Nucleus accumbens (tissue), 56 donors: ENCODE measurements around the gene ATXN7L2.

ENCODE experiments used
- DNase-seq, 56 donors: peaks; one replicate each; lab custom pipeline; 2025; lab: John Stamatoyannopoulos, UW

ATXN7L2 gene

GRCh38 chr1:109521002-109521951, 37.6 kb downstream of the ATXN7L2 start:
- no peak for DNase-seq

GRCh38 chr1:109522026-109522425, 38.3 kb downstream of the ATXN7L2 start:
- DNase-seq: no peak

- no peak for DNase-seq
Observed at GRCh38 chr1:109523706-109524105, 40.0 kb downstream of the ATXN7L2 start.

GRCh38 chr1:109527098-109527811, 43.5 kb downstream of the ATXN7L2 start:
- DNase-seq: no peak

- DNase-seq: no peak
Observed at GRCh38 chr1:109527846-109528695, 44.4 kb downstream of the ATXN7L2 start.

GRCh38 chr1:109528712-109529111, 45.0 kb downstream of the ATXN7L2 start:
- DNase-seq: no peak

- DNase-seq: peak in 6 of 56 donors; percentile 21 to 70 (median 66)
Observed at GRCh38 chr1:109529881-109530456, 46.3 kb downstream of the ATXN7L2 start.

GRCh38 chr1:109530457-109531087, 46.9 kb downstream of the ATXN7L2 start:
- peak in 37 of 56 donors; percentile 16 to 76 (median 41) for DNase-seq

GRCh38 chr1:109531380-109531779, 47.7 kb downstream of the ATXN7L2 start:
- DNase-seq: no peak

- DNase-seq: no peak
Observed at GRCh38 chr1:109531826-109532364, 48.2 kb downstream of the ATXN7L2 start.

GRCh38 chr1:109532365-109533136, 48.8 kb downstream of the ATXN7L2 start:
- peak in 53 of 56 donors; percentile 43 to 90 (median 76) for DNase-seq

GRCh38 chr1:109534307-109534858, 50.7 kb downstream of the ATXN7L2 start:
- no peak for DNase-seq

- no peak for DNase-seq
Observed at GRCh38 chr1:109535481-109535880, 51.8 kb downstream of the ATXN7L2 start.

GRCh38 chr1:109535971-109536491, 52.3 kb downstream of the ATXN7L2 start:
- DNase-seq: peak in 49 of 56 donors; percentile 22 to 82 (median 61)

- DNase-seq: no peak
Observed at GRCh38 chr1:109537450-109538178, 53.9 kb downstream of the ATXN7L2 start.

GRCh38 chr1:109538827-109539555, 55.3 kb downstream of the ATXN7L2 start:
- no peak for DNase-seq

- peak in 40 of 56 donors; percentile 12 to 89 (median 54) for DNase-seq
Observed at GRCh38 chr1:109539676-109540075, 56.0 kb downstream of the ATXN7L2 start, which contains the start of gene GPR61. GPR61 (plus strand) TSS chr1:109539872; CDS start chr1:109543023, 3,151 bp downstream.
